Measurements from ENCODE around the gene BCL3.

DNA sequence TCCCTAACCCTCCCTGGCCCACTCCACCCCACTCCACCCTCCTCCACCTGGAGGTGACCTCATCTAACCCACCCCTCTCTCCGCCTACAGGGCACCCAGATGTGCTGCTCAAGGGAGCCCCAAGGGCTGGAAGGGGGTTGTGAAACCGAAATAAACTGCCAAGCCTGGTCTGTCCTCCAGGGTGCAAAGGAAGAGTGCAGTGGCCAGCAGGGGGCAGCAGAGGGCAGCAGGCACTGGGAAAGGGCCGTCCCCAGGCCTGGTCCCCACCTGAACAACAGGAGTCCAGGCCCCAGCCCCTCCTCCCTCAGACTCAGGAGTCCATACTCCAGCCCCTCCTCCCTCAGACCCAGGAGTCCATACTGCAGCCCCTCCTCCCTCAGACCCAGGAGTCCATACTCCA is 52.0 kb downstream of the BCL3 start:
- no peak for TF ChIP-seq EZH2phosphoT487 (IDR thresholded peaks at IDR 0.05; ENCODE audit: insufficient read depth, low read depth)
- no peak for TF ChIP-seq EZH2 (IDR thresholded peaks at IDR 0.05; ENCODE audit: insufficient read depth, poor library complexity, severe bottlenecking)

Data from GM23248 (cell line).